Measurements from ENCODE around the gene KCNC3.

GRCh38 chr19:50356691-50357177 lies 27.6 kb upstream of the KCNC3 start:
- TF ChIP-seq CTCF (IDR thresholded peaks at IDR 0.05), result no peak
- no peak for TF ChIP-seq POLR2AphosphoS5 (IDR thresholded peaks at IDR 0.05)
